HepG2 (cell line): Measurements from ENCODE around the gene GRB7.

Source experiments
- BHLHE40 ChIP-seq: IDR thresholded peaks from 2 replicates; pipeline ENCODE4 v1.6.1; 2011; ENCODE audit warnings: low read length, improper control_type of control experiment
- CEBPB ChIP-seq: IDR thresholded peaks from 2 replicates; pipeline ENCODE4 v1.6.1; 2011; ENCODE audit warnings: low read depth, low read length, improper control_type of control experiment, borderline replicate concordance
- CTCF ChIP-seq: sonication (generic); formaldehyde crosslinking; IDR thresholded peaks from 2 replicates; pipeline ENCODE4 v1.5.0; 2020; ENCODE audit warnings: mild to moderate bottlenecking, missing genetic modification reagents, moderate library complexity
- ELF4 ChIP-seq: sonication (generic); formaldehyde crosslinking; IDR thresholded peaks from 2 replicates; pipeline ENCODE4 v1.5.0; 2020; ENCODE audit warnings: missing genetic modification reagents, mild to moderate bottlenecking, moderate library complexity, borderline replicate concordance
- EP300 ChIP-seq, 3 experiments: sonication (generic) in 1 of 3; formaldehyde crosslinking in 1 of 3; IDR thresholded peaks; 2 replicates each; pipeline versions ENCODE4 v1.5.1 to v1.6.1; 2011 to 2020; ENCODE audit warnings: low read depth in 2 of 3, low read length in 2 of 3, borderline replicate concordance in 1 of 3, improper control_type of control experiment in 1 of 3, mild to moderate bottlenecking in 1 of 3, missing genetic modification reagents in 1 of 3, moderate library complexity in 1 of 3
- FOXK2 ChIP-seq: fragments of 450-650 bp; IDR thresholded peaks from 2 replicates; pipeline ENCODE4 v1.6.1; 2016
- MAZ ChIP-seq, 2 experiments: sonication (generic) in 1 of 2; formaldehyde crosslinking in 1 of 2; IDR thresholded peaks; 2 replicates each; pipeline versions ENCODE4 v1.5.0 to v1.6.1; 2012 to 2020; ENCODE audit warnings: low read depth in 2 of 2, mild to moderate bottlenecking in 2 of 2, borderline replicate concordance in 1 of 2, improper control_type of control experiment in 1 of 2, low read length in 1 of 2, missing genetic modification reagents in 1 of 2, moderate library complexity in 1 of 2
- ONECUT2 ChIP-seq: sonication (generic); formaldehyde crosslinking; IDR thresholded peaks from 2 replicates; pipeline ENCODE4 v1.4.0; 2020; ENCODE audit warnings: missing genetic modification reagents
- POLR2AphosphoS2 ChIP-seq: IDR thresholded peaks from 2 replicates; pipeline ENCODE4 v1.6.1; 2011; ENCODE audit warnings: low read depth, low read length, improper control_type of control experiment
- STAT6 ChIP-seq: sonication (generic); formaldehyde crosslinking; IDR thresholded peaks from 2 replicates; pipeline ENCODE4 v1.4.0; 2020; ENCODE audit warnings: missing genetic modification reagents, mild to moderate bottlenecking, borderline replicate concordance
- ZFP36L2 ChIP-seq: sonication (generic); formaldehyde crosslinking; IDR thresholded peaks from 2 replicates; pipeline ENCODE4 v1.4.0; 2020; ENCODE audit warnings: missing genetic modification reagents
- ZZZ3 ChIP-seq: sonication (generic); formaldehyde crosslinking; IDR thresholded peaks from 2 replicates; pipeline ENCODE4 v1.4.0; 2020; ENCODE audit warnings: missing genetic modification reagents, mild to moderate bottlenecking, borderline replicate concordance
- TF ChIP-seq, protein P1 (sequence below): sonication (generic); formaldehyde crosslinking; IDR thresholded peaks from 2 replicates; pipeline ENCODE4 v1.8.1; 2023; ENCODE audit warnings: missing genetic modification reagents, inconsistent platforms, borderline replicate concordance

GRCh38 chr17:39709319-39709997 is 28.3 kb upstream of the GRB7 start:
- no peak for TF ChIP-seq CTCF
- TF ChIP-seq STAT6 (CRISPR knock-in tag), result no peak
- no peak for TF ChIP-seq ELF4 (CRISPR knock-in tag)
- TF ChIP-seq POLR2AphosphoS2, result no peak
- no peak for TF ChIP-seq CEBPB
- TF ChIP-seq ZZZ3 (CRISPR knock-in tag), result no peak
- TF ChIP-seq ONECUT2 (CRISPR knock-in tag), result no peak
- TF ChIP-seq, protein P1, sequence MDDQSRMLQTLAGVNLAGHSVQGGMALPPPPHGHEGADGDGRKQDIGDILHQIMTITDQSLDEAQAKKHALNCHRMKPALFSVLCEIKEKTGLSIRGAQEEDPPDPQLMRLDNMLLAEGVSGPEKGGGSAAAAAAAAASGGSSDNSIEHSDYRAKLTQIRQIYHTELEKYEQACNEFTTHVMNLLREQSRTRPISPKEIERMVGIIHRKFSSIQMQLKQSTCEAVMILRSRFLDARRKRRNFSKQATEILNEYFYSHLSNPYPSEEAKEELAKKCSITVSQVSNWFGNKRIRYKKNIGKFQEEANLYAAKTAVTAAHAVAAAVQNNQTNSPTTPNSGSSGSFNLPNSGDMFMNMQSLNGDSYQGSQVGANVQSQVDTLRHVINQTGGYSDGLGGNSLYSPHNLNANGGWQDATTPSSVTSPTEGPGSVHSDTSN (CRISPR knock-in tag), result no peak
- no peak for TF ChIP-seq FOXK2
- no peak for TF ChIP-seq MAZ (IDR thresholded peaks at IDR 0.05; ENCODE audit: borderline replicate concordance, low read depth, low read length)
- no peak for TF ChIP-seq MAZ (CRISPR knock-in tag; IDR thresholded peaks at IDR 0.05; ENCODE audit: low read depth)
- TF ChIP-seq EP300 (IDR thresholded peaks at IDR 0.05; ENCODE audit: low read depth in 2 of 2, low read length in 2 of 2), result no peak
- no peak for TF ChIP-seq EP300 (CRISPR knock-in tag; IDR thresholded peaks at IDR 0.05; ENCODE audit: borderline replicate concordance)
- no peak for TF ChIP-seq ZFP36L2 (CRISPR knock-in tag)
- no peak for TF ChIP-seq BHLHE40
